B cell (primary cell): ENCODE results near the gene PDGFRB. TPM values are rescaled to one million over a fixed set of nuclear protein-coding genes. Genes with fewer than 3 reads are reported as not detected.

Experiments used
- ATAC-seq: fragments of 200-7000 bp; cut with Tn5 transposase; one replicate; pipeline ENCODE4 v1.10.0; 2021; ENCODE audit warnings: low read depth, mild to moderate bottlenecking, moderate number of reproducible peaks, moderate library complexity
- CTCF ChIA-PET: fragments of 350-600 bp; sonication (Branson Sonifier 250); formaldehyde crosslinking; loops from one replicate; lab custom pipeline; 2021; ENCODE audit warnings: antibody characterized with exemption, inconsistent platforms; lab: Charles Lee
- POLR2A ChIA-PET: fragments of 350-600 bp; sonication (Branson Sonifier 250); formaldehyde crosslinking; loops from one replicate; lab custom pipeline; 2021; ENCODE audit warnings: antibody characterized with exemption; lab: Charles Lee
- DNase-seq: peaks from one replicate; pipeline ENCODE4 v3.0.0; 2013
- H2AFZ ChIP-seq: 2 replicates; pipeline ENCODE4 v1.6.1; 2012; ENCODE audit warnings: mild to moderate bottlenecking, low read depth, low read length; ENCODE audit not compliant: insufficient read depth, poor library complexity, severe bottlenecking
- H3K27ac ChIP-seq, 2 donors: 1 replicate in 1 of 2; 2 replicates in 1 of 2; pipeline ENCODE4 v1.5.1; 2012 to 2013; ENCODE audit warnings: low read length in 2 of 2, mild to moderate bottlenecking in 2 of 2, moderate library complexity in 1 of 2
- H3K27me3 ChIP-seq, 4 experiments: fragments of 200-600 bp in 1 of 4; sonication (generic) in 1 of 4; replicated peaks in 1 of 4; 1 replicate in 2 of 4; 2 replicates in 2 of 4; pipeline versions ENCODE4 v1.6.1 to v1.7.0; 2013 to 2016; ENCODE audit warnings: low read length in 3 of 4, mild to moderate bottlenecking in 2 of 4, mixed read lengths in 1 of 4, moderate library complexity in 1 of 4; ENCODE audit not compliant: insufficient read depth in 4 of 4, control insufficient read depth in 3 of 4; ENCODE audit errors: control extremely low read depth in 1 of 4
- H3K36me3 ChIP-seq, 2 experiments: replicated peaks in 1 of 2; 1 replicate in 1 of 2; 2 replicates in 1 of 2; pipeline versions ENCODE4 v1.6.1 to v1.7.1; 2013; ENCODE audit warnings: low read length in 1 of 2; ENCODE audit not compliant: insufficient read depth in 2 of 2, control insufficient read depth in 1 of 2; ENCODE audit errors: control extremely low read depth in 1 of 2, extremely low read depth in 1 of 2
- H3K4me1 ChIP-seq, 2 donors: fragments of 200-600 bp in 1 of 2; sonication (generic) in 1 of 2; 1 replicate in 1 of 2; 2 replicates in 1 of 2; pipeline versions ENCODE4 v1.5.1 to v1.6.1; 2013 to 2017; ENCODE audit warnings: low read length in 2 of 2; ENCODE audit not compliant: control insufficient read depth in 2 of 2, insufficient read depth in 2 of 2
- H3K4me2 ChIP-seq: replicated peaks from 2 replicates; pipeline ENCODE3; 2012; ENCODE audit warnings: mild to moderate bottlenecking, low read depth, low read length; ENCODE audit not compliant: poor library complexity, severe bottlenecking
- H3K4me3 ChIP-seq, 5 experiments: fragments of 200-600 bp in 1 of 5; sonication (generic) in 1 of 5; 1 replicate in 3 of 5; 2 replicates in 2 of 5; pipeline versions ENCODE4 v1.5.1 to v1.7.0; 2011 to 2016; ENCODE audit warnings: low read length in 4 of 5, mild to moderate bottlenecking in 4 of 5, low read depth in 2 of 5, control low read depth in 1 of 5, moderate library complexity in 1 of 5; ENCODE audit not compliant: insufficient read depth in 1 of 5; ENCODE audit errors: control extremely low read depth in 1 of 5, extremely low read depth in 1 of 5
- H3K79me2 ChIP-seq: fragments of 200-600 bp; sonication (generic); one replicate; pipeline ENCODE4 v1.6.0; 2016; ENCODE audit warnings: low read length; ENCODE audit not compliant: control insufficient read depth, insufficient read depth
- H3K9ac ChIP-seq: fragments of 200-600 bp; sonication (generic); 2 replicates; pipeline ENCODE4 v1.6.1; 2017; ENCODE audit warnings: mild to moderate bottlenecking, low read length, moderate library complexity
- H3K9me3 ChIP-seq, 3 donors: one replicate each; pipeline versions ENCODE4 v1.6.1 to v1.7.1; 2013; ENCODE audit warnings: low read length in 2 of 3; ENCODE audit not compliant: control insufficient read depth in 2 of 3, insufficient read depth in 1 of 3; ENCODE audit errors: control extremely low read depth in 1 of 3
- H4K20me1 ChIP-seq: 2 replicates; pipeline ENCODE4 v1.6.0; 2012; ENCODE audit warnings: mild to moderate bottlenecking, low read length; ENCODE audit not compliant: insufficient read depth, control insufficient read depth, poor library complexity, severe bottlenecking
- H3K27ac Mint-ChIP-seq: one replicate; pipeline ENCODE4 v1.8.0; 2021; ENCODE audit warnings: mixed read lengths
- H3K27me3 Mint-ChIP-seq: one replicate; pipeline ENCODE4 v1.8.0; 2021; ENCODE audit warnings: mixed read lengths
- H3K4me1 Mint-ChIP-seq: one replicate; pipeline ENCODE4 v1.8.0; 2021; ENCODE audit warnings: mixed read lengths
- H3K4me3 Mint-ChIP-seq: one replicate; pipeline ENCODE4 v1.8.0; 2021; ENCODE audit warnings: mixed read lengths
- H3K9me3 Mint-ChIP-seq: one replicate; pipeline ENCODE4 v1.8.0; 2022; ENCODE audit warnings: mixed read lengths; ENCODE audit not compliant: insufficient read depth
- EZH2 ChIP-seq: IDR thresholded peaks from 2 replicates; pipeline ENCODE4 v1.6.1; 2012; ENCODE audit warnings: borderline replicate concordance, low read depth, mild to moderate bottlenecking, moderate library complexity, low read length; ENCODE audit not compliant: insufficient read depth, poor library complexity, severe bottlenecking
- WGBS: methylation state at CpG from one replicate; pipeline ENCODE4 v1.1.5; 2013; ENCODE audit warnings: missing lambda C conversion rate; ENCODE audit not compliant: insufficient coverage; 5-methylcytosine and 5-hydroxymethylcytosine counted together
- intact Hi-C: fragments of 100-400 bp; cut with micrococcal nuclease; formaldehyde crosslinking; loops from one replicate; pipeline ENCODE4 v1.10.0; 2022
- polyA plus RNA-seq: library from polyadenylated mRNA; depleted of rRNA; stranded (reverse); fragments of >200 nt; gene quantifications from 2 replicates; pipeline ENCODE4 v1.2.3, GENCODE V29; 2012
- total RNA-seq, 2 donors: library from RNA; stranded (reverse); fragments of 120-200 nt in 1 of 2; gene quantifications; 1 replicate in 1 of 2; 2 replicates in 1 of 2; pipeline versions ENCODE4 v1.2.3 to v1.2.4, GENCODE V29; 2013 to 2022
- TF ChIP-seq, protein P1 (sequence below): fragments of 200-600 bp; IDR thresholded peaks from one replicate; pipeline ENCODE4 v1.8.0; 2022; ENCODE audit warnings: antibody characterized with exemption, mild to moderate bottlenecking

Gene PDGFRB
- total and polyA plus RNA-seq, 2 donors (not counting 1 experiment from before 2014, with no cell fraction given) = 0.42 to 3.6 TPM

DNA sequence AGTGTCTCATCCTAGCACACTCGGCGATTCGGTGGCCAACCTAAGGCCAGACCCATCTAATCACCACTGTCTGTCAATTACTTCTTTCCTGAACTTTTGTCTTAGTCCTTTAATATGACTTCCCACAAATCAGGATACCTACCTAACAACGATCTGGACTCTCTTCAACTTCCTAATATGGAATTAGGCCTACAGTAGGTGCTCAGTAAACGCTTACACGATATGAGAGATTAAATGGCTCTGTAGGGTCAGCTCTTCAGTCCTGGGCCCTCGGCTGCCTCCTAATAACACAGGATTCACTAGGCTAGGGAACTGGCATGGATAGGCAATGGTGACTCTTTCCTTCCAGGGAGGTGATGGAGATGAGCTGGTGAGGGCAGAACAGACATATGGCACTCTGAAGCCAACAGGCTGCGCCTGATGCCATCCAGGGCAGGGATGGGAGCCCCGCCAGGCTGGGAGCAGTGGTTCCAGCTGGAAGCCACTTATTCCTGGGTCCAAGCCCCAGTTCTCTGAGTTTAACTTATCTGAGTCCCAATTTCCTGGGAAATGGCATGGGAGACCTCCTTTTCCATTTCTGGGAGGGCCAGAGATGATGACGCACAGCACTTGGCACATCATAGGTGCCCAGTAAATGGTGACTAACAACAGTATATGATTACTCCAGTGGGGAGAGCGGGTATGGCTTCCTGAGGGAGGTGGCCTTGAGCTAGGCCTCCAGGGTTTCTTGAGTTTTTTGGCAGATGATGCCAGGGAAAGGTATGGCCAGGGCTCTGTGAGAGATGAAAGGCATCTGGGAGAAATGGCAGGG is 7.3 kb downstream of the PDGFRB start:
- no peak overlapping the region for H3K27ac ChIP-seq
- Mint-ChIP-seq H3K4me1 (no peaks in the 10 kb centered on the region), H3K27me3 (no peaks in the 10 kb centered on the region), H3K4me3 (no peak overlapping the region), H3K27ac (no peak overlapping the region), H3K9me3 (no peaks in the 10 kb centered on the region)
- intact Hi-C loops = no loop called here
- WGBS = 93% methylated on average over 10 of the region's 11 CpGs
- H3K4me1 ChIP-seq = no peaks in the 10 kb centered on the region
- no peaks in the 10 kb centered on the region for H4K20me1 ChIP-seq
- DNase-seq (no peak), ATAC-seq (no peak)
- no peak overlapping the region for H3K9ac ChIP-seq
- no peaks in the 10 kb centered on the region for H3K27me3 ChIP-seq
- H3K9me3 ChIP-seq = no peaks in the 10 kb centered on the region
- no peaks in the 10 kb centered on the region for H3K36me3 ChIP-seq
- no peak overlapping the region for H3K4me2 ChIP-seq
- CTCF ChIA-PET = no interaction called here
- TF ChIP-seq, protein P1, sequence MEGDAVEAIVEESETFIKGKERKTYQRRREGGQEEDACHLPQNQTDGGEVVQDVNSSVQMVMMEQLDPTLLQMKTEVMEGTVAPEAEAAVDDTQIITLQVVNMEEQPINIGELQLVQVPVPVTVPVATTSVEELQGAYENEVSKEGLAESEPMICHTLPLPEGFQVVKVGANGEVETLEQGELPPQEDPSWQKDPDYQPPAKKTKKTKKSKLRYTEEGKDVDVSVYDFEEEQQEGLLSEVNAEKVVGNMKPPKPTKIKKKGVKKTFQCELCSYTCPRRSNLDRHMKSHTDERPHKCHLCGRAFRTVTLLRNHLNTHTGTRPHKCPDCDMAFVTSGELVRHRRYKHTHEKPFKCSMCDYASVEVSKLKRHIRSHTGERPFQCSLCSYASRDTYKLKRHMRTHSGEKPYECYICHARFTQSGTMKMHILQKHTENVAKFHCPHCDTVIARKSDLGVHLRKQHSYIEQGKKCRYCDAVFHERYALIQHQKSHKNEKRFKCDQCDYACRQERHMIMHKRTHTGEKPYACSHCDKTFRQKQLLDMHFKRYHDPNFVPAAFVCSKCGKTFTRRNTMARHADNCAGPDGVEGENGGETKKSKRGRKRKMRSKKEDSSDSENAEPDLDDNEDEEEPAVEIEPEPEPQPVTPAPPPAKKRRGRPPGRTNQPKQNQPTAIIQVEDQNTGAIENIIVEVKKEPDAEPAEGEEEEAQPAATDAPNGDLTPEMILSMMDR = no peak
- no peak for TF ChIP-seq EZH2
- no peaks in the 10 kb centered on the region for H3K79me2 ChIP-seq
- POLR2A ChIA-PET = no interaction called here
- H3K4me3 ChIP-seq = no peak overlapping the region
- H2AFZ ChIP-seq = no peak overlapping the region

DNA sequence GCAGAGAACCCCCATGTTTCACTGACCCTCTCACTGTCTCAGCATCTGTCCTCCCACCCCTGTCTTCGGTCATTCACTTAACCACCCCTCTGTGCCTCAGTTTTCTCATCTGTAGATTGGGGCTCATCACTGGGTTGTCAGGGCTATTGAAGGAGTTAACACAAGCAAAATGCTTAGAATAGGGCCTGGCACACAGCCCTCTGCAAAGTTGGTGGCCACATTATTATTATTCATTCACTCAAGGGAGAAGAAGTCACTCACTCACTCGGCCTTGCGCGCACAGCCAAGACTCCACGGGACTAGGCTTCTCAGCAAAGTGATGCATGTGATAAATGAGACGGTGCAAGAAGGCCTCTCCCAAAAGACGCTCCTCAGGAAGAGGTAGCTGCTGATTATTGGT is 8.0 kb downstream of the PDGFRB start:
- WGBS = 100% methylated on average over 3 of the region's 7 CpGs
- Histone ChIP-seq H3K9me3 (no peaks in the 10 kb centered on the region), H3K4me3 (no peak overlapping the region), H3K27me3 (no peaks in the 10 kb centered on the region), H3K79me2 (no peaks in the 10 kb centered on the region), H3K4me2 (no peak overlapping the region), H4K20me1 (no peaks in the 10 kb centered on the region), H2AFZ (no peak overlapping the region), H3K9ac (no peak overlapping the region), H3K27ac (no peak overlapping the region), H3K4me1 (no peaks in the 10 kb centered on the region), H3K36me3 (no peaks in the 10 kb centered on the region)
- TF ChIP-seq EZH2 = no peak
- TF ChIP-seq, protein P1 = no peak
- POLR2A ChIA-PET = no interaction called here
- Mint-ChIP-seq H3K4me3 (no peak overlapping the region), H3K9me3 (no peaks in the 10 kb centered on the region), H3K27ac (no peak overlapping the region), H3K27me3 (no peaks in the 10 kb centered on the region), H3K4me1 (no peaks in the 10 kb centered on the region)
- intact Hi-C loops = no loop called here
- CTCF ChIA-PET = no interaction called here
- ATAC-seq = no peak
- no peak for DNase-seq
